Hepatocyte (in vitro differentiated cells): ENCODE measurements around the gene RBM28.

Experiments
- CTCF ChIP-seq: fragments of 200-600 bp; sonication (generic); IDR thresholded peaks from 2 replicates; pipeline ENCODE4 v1.5.1; 2016; ENCODE audit warnings: antibody characterized with exemption, mild to moderate bottlenecking; ENCODE audit not compliant: poor library complexity
- EZH2 ChIP-seq: fragments of 200-600 bp; sonication (generic); IDR thresholded peaks from 2 replicates; pipeline ENCODE4 v1.6.1; 2016; ENCODE audit warnings: antibody characterized with exemption, mild to moderate bottlenecking, borderline replicate concordance
- EZH2phosphoT487 ChIP-seq: fragments of 200-600 bp; sonication (generic); IDR thresholded peaks from one replicate; pipeline ENCODE4 v1.6.1; 2018; ENCODE audit warnings: antibody characterized with exemption, mild to moderate bottlenecking, low read depth, moderate library complexity; ENCODE audit not compliant: unreplicated experiment, severe bottlenecking

GRCh38 chr7:128254470-128254869 lies 89.2 kb downstream of the RBM28 start:
- TF ChIP-seq CTCF (no peak), EZH2phosphoT487 (no peak), EZH2 (no peak)
